HG03196 (cell line): ENCODE data around the gene COL6A3.

Source experiments
- ATAC-seq: cut with Tn5 transposase; IDR thresholded peaks from one replicate; pipeline ENCODE4 v1.9.1; 2021; ENCODE audit not compliant: unreplicated experiment

COL6A3 gene

GRCh38 chr2:237276716-237277490 lies 137.1 kb downstream of the COL6A3 start:
- no peak for ATAC-seq
